Trophoblast cell (in vitro differentiated cells and primary cell): Measurements from ENCODE around the gene OR3A2.

Experiments used
- DNase-seq, 2 donors: peaks; one replicate each; pipeline ENCODE4 v3.0.0-alpha.2; 2016
- H2AFZ ChIP-seq: 2 replicates; pipeline ENCODE4 v1.6.1; 2013; ENCODE audit warnings: low read length, moderate library complexity, mild to moderate bottlenecking; ENCODE audit not compliant: insufficient read depth, poor library complexity
- H2AK5ac ChIP-seq: 2 replicates; pipeline ENCODE4 v1.6.1; 2013; ENCODE audit warnings: mild to moderate bottlenecking, low read length
- H2BK120ac ChIP-seq: 2 replicates; pipeline ENCODE4 v1.6.1; 2013; ENCODE audit warnings: low read length, mild to moderate bottlenecking, moderate library complexity; ENCODE audit not compliant: insufficient read depth, poor library complexity
- H2BK12ac ChIP-seq: 2 replicates; pipeline ENCODE4 v1.6.1; 2013; ENCODE audit warnings: mild to moderate bottlenecking, low read length, moderate library complexity
- H2BK5ac ChIP-seq: 2 replicates; pipeline ENCODE4 v1.6.1; 2013; ENCODE audit warnings: low read length, low read depth, moderate library complexity, mild to moderate bottlenecking; ENCODE audit not compliant: poor library complexity
- H3K14ac ChIP-seq: 2 replicates; pipeline ENCODE4 v1.6.1; 2013; ENCODE audit warnings: mild to moderate bottlenecking, low read length
- H3K18ac ChIP-seq: 2 replicates; pipeline ENCODE4 v1.6.1; 2013; ENCODE audit warnings: mild to moderate bottlenecking, low read length
- H3K23ac ChIP-seq: 2 replicates; pipeline ENCODE4 v1.6.1; 2013; ENCODE audit warnings: low read length
- H3K27ac ChIP-seq: 2 replicates; pipeline ENCODE4 v1.5.1; 2013; ENCODE audit warnings: low read depth, mild to moderate bottlenecking, inconsistent platforms, low read length, moderate library complexity
- H3K27me3 ChIP-seq: 2 replicates; pipeline ENCODE4 v1.6.1; 2013; ENCODE audit warnings: inconsistent platforms, mild to moderate bottlenecking, low read length, moderate library complexity; ENCODE audit not compliant: insufficient read depth
- H3K36me3 ChIP-seq, 2 experiments: 1 replicate in 1 of 2; 2 replicates in 1 of 2; pipeline ENCODE4 v1.6.1; 2013; ENCODE audit warnings: low read length in 2 of 2, mild to moderate bottlenecking in 2 of 2, moderate library complexity in 1 of 2; ENCODE audit not compliant: insufficient read depth in 2 of 2, control insufficient read depth in 1 of 2
- H3K4ac ChIP-seq: 2 replicates; pipeline ENCODE4 v1.6.1; 2013; ENCODE audit warnings: low read depth, mild to moderate bottlenecking, low read length, moderate library complexity
- H3K4me1 ChIP-seq, 2 experiments: 1 replicate in 1 of 2; 2 replicates in 1 of 2; pipeline ENCODE4 v1.6.1; 2013; ENCODE audit warnings: low read length in 2 of 2, mild to moderate bottlenecking in 2 of 2, moderate library complexity in 1 of 2; ENCODE audit not compliant: insufficient read depth in 2 of 2, control insufficient read depth in 1 of 2
- H3K4me2 ChIP-seq: 2 replicates; pipeline ENCODE4 v1.6.1; 2013; ENCODE audit warnings: inconsistent platforms, mild to moderate bottlenecking, low read length, moderate library complexity
- H3K4me3 ChIP-seq: 2 replicates; pipeline ENCODE4 v1.5.1; 2013; ENCODE audit warnings: mild to moderate bottlenecking, low read depth, low read length, inconsistent platforms
- H3K79me1 ChIP-seq: one replicate; pipeline ENCODE4 v1.6.1; 2013; ENCODE audit warnings: low read length
- H3K79me2 ChIP-seq: 2 replicates; pipeline ENCODE4 v1.6.1; 2013; ENCODE audit warnings: low read length, mild to moderate bottlenecking; ENCODE audit not compliant: control insufficient read depth, insufficient read depth, poor library complexity
- H3K9ac ChIP-seq: 2 replicates; pipeline ENCODE4 v1.6.1; 2013; ENCODE audit warnings: mild to moderate bottlenecking, low read length
- H3K9me3 ChIP-seq: 2 replicates; pipeline ENCODE4 v1.6.1; 2013; ENCODE audit warnings: low read depth, mild to moderate bottlenecking, control low read depth, inconsistent platforms, low read length; ENCODE audit not compliant: insufficient read depth
- H4K12ac ChIP-seq: 2 replicates; pipeline ENCODE4 v1.6.1; 2013; ENCODE audit warnings: low read depth, mild to moderate bottlenecking, low read length, moderate library complexity
- H4K8ac ChIP-seq: 2 replicates; pipeline ENCODE4 v1.6.1; 2013; ENCODE audit warnings: low read depth, mild to moderate bottlenecking, low read length, moderate library complexity
- H4K91ac ChIP-seq: one replicate; pipeline ENCODE4 v1.6.1; 2013; ENCODE audit warnings: low read depth, mild to moderate bottlenecking, low read length, moderate library complexity
- WGBS: extraction: QIAGEN DNeasy Blood & Tissue Kit; methylation state at CpG from one replicate; pipeline ENCODE4 v1.1.7; 2013; ENCODE audit warnings: missing lambda C conversion rate; ENCODE audit not compliant: insufficient read length, insufficient coverage; ENCODE audit errors: extremely low coverage; 5-methylcytosine and 5-hydroxymethylcytosine counted together

Gene OR3A2

DNA sequence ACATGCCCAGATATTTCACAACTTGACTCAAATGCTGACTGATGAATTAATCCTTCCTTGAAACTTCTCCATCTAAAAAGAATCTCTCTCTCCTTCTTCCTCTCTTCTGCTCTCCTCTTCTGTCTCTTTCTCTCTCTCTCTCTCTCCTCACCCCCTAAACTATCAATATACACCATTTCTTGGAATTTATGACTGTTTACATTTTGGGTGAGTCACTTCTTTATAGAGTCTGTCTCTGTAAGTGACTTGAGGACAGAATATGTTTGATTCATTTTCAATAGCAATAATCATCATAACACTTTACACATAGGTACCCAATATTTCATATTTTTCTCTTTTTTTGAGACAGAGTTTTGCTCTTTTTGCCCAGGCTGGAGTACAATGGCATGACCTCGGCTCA, 103.2 kb downstream of the OR3A2 start:
- Histone ChIP-seq H2BK5ac (no peak overlapping the region), H2BK120ac (no peak overlapping the region), H3K4me2 (no peak overlapping the region), H2AFZ (no peak overlapping the region), H3K27me3 (no peaks in the 10 kb centered on the region), H3K36me3 (no peaks in the 10 kb centered on the region), H3K4me1 (no peaks in the 10 kb centered on the region), H3K79me1 (no peaks in the 10 kb centered on the region), H3K79me2 (no peaks in the 10 kb centered on the region), H4K91ac (no peak overlapping the region), H3K23ac (no peak overlapping the region), H3K9ac (no peak overlapping the region), H2AK5ac (no peak overlapping the region), H3K14ac (no peak overlapping the region), H2BK12ac (no peak overlapping the region), H3K27ac (no peak overlapping the region), H4K8ac (no peak overlapping the region), H4K12ac (no peak overlapping the region), H3K9me3 (peaks cover 2% of the 10 kb centered on the region), H3K4me3 (no peak overlapping the region), H3K4ac (no peak overlapping the region), H3K18ac (no peak overlapping the region)
- no CpG with 5 or more reads among the region's 1 CpG for WGBS
- DNase-seq = no peak

DNA sequence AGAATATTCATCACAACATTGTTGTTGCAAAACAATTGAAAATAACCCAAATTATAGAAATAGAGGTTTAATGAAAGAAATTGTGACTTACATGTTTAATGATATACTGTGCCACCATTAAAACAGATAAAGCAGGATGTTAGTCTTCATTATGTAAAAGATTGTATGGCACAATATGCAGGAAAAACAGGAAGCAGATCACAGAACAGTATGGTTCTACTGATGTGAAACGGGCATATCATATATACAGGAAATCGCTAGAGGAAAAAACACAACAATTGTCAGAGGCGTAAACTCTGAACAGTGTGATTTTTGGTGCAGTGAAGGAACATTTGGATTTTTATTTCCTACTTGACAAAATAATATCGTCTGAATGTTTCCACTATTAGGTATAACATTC, 110.0 kb downstream of the OR3A2 start:
- no peak overlapping the region for H2BK5ac ChIP-seq

DNA sequence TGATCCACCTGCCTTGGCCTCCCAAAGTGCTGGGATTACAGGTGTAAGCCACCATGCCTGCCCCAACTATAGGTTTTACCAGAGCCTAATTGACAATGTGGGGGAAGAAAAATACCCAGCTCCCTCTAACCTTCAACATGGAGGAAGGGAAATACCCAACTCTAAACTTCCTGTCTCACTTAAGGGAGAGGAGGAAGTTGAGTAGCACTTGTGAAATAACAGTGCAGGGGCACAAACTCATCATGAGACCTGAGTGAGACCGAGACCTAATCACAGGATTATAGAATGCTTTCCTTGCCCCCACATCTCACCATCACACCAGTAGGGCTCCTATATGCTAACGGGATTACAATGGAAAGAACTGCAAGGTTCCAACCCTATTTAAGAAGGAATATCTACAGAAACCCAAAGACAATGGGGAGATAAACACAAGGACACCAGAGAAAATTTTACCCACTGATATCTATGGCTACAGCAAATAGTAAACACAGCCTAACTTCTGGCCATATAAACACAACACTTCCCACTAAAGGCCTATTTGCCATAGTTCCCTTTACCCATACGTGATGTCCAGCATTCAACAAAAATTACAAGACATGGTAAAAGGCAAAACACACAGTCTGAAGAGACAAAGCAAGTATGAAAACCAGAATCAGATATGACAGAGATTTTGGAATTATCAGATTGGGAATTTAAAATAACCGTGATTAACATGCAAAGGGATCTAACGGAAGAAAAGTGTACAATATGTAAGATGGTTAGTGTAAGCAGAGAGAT, 114.8 kb downstream of the OR3A2 start:
- DNase-seq = no peak
- Histone ChIP-seq H3K14ac (no peak overlapping the region), H3K4me3 (no peak overlapping the region), H3K36me3 (no peaks in the 10 kb centered on the region), H3K23ac (no peak overlapping the region), H3K4ac (no peak overlapping the region), H3K4me2 (no peak overlapping the region), H3K27ac (no peak overlapping the region), H3K9me3 (peaks cover 8% of the 10 kb centered on the region), H3K27me3 (no peaks in the 10 kb centered on the region), H3K79me2 (no peaks in the 10 kb centered on the region), H4K12ac (no peak overlapping the region), H2AK5ac (no peak overlapping the region), H3K4me1 (no peaks in the 10 kb centered on the region), H2BK5ac (no peak overlapping the region), H4K91ac (no peak overlapping the region), H4K8ac (no peak overlapping the region), H2BK12ac (no peak overlapping the region), H3K18ac (no peak overlapping the region), H3K9ac (no peak overlapping the region), H3K79me1 (no peaks in the 10 kb centered on the region), H2AFZ (no peak overlapping the region), H2BK120ac (no peak overlapping the region)
- no CpG with 5 or more reads among the region's 5 CpGs for WGBS

More for the DNA sequence above, 110.0 kb downstream of the OR3A2 start:
- Histone ChIP-seq H3K79me1 (no peaks in the 10 kb centered on the region), H3K4me3 (no peak overlapping the region), H3K27me3 (no peaks in the 10 kb centered on the region), H3K36me3 (no peaks in the 10 kb centered on the region), H3K9ac (no peak overlapping the region), H3K23ac (no peak overlapping the region), H3K18ac (no peak overlapping the region), H3K9me3 (peaks cover 2% of the 10 kb centered on the region), H4K12ac (no peak overlapping the region), H3K4me1 (no peaks in the 10 kb centered on the region), H3K4ac (no peak overlapping the region), H2AK5ac (no peak overlapping the region), H4K91ac (no peak overlapping the region), H4K8ac (no peak overlapping the region), H2AFZ (no peak overlapping the region), H3K27ac (no peak overlapping the region), H2BK12ac (no peak overlapping the region), H2BK120ac (no peak overlapping the region), H3K4me2 (no peak overlapping the region), H3K79me2 (no peaks in the 10 kb centered on the region), H3K14ac (no peak overlapping the region)
- WGBS = no CpG with 5 or more reads among the region's 4 CpGs
- DNase-seq = no peak

DNA sequence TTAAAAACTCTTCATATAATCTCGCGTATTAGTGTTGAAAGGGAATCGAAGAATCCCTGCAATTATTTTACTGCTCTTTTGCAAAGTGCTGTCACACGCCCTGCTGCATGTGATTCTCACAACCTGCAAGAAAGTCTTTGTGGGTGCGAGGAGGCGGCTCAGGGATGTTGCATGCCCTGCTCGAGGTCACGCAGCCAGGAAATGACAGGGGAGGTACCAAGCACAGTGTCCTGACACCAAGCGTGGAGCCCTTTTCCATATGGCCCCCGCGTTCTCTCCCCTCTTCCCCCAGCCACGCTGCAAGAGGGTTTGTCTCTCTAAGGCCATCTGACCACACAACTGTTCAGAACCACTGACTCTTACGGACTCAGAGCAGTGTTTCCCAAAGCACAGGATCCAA, 125.5 kb downstream of the OR3A2 start:
- H3K27ac ChIP-seq = no peak overlapping the region
- H3K36me3 ChIP-seq = no peaks in the 10 kb centered on the region
- H3K18ac ChIP-seq = no peak overlapping the region
- H3K9me3 ChIP-seq = peaks cover 9% of the 10 kb centered on the region
- H3K4me2 ChIP-seq = no peak overlapping the region
- no peak for DNase-seq
- H3K79me1 ChIP-seq = no peaks in the 10 kb centered on the region
- H3K4ac ChIP-seq = no peak overlapping the region
- H2BK120ac ChIP-seq = no peak overlapping the region
- no peak overlapping the region for H4K8ac ChIP-seq
- no peaks in the 10 kb centered on the region for H3K79me2 ChIP-seq
- no peak overlapping the region for H3K14ac ChIP-seq
- no peak overlapping the region for H3K4me3 ChIP-seq
- H2BK5ac ChIP-seq = no peak overlapping the region
- no peak overlapping the region for H4K91ac ChIP-seq
- no peak overlapping the region for H2AFZ ChIP-seq
- 100% methylated on average over 2 of the region's 13 CpGs for WGBS
- H4K12ac ChIP-seq = no peak overlapping the region
- no peak overlapping the region for H3K9ac ChIP-seq
- H2BK12ac ChIP-seq = no peak overlapping the region
- H2AK5ac ChIP-seq = no peak overlapping the region
- H3K4me1 ChIP-seq = no peaks in the 10 kb centered on the region
- H3K27me3 ChIP-seq = no peaks in the 10 kb centered on the region
- no peak overlapping the region for H3K23ac ChIP-seq
